Fibroblast of pulmonary artery (primary cell): Measurements from ENCODE around the gene DNAJC13.
A peak's percentile ranks its signal among the peaks of the same experiment; 100 is the strongest.

ENCODE experiments used
- DNase-seq: peaks from one replicate; pipeline ENCODE4 v3.0.0-alpha.2; 2010; ENCODE audit warnings: low read depth
- H3K4me3 ChIP-seq: replicated peaks from 2 replicates; pipeline ENCODE4 v1.5.1; 2011; ENCODE audit warnings: low read depth, mild to moderate bottlenecking, control low read depth, low read length, moderate library complexity
- TF ChIP-seq, protein P1 (sequence below): IDR thresholded peaks from 2 replicates; pipeline ENCODE4 v1.5.1; 2011; ENCODE audit warnings: mild to moderate bottlenecking, control low read depth, low read length, inconsistent platforms; ENCODE audit errors: missing control alignments

DNAJC13 gene

DNA sequence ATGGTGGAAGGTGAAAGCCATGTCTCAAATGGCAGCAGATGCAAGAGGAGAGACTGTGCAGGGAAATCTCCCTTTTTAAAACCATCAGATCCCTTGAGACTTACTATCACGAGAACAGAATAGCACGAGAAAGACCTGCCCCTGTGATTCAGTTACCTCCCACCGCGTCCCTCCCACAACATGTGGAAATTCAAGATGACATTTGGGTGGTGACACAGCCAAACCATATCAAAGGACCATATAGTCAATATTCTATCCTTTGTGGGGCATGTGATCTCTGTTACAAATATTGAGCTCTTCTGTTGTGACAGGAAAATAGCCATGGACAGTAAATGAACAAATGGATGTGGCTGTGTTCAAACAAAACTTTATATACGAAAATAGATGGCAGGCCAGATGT is 102.6 kb downstream of the DNAJC13 start:
- TF ChIP-seq, protein P1, sequence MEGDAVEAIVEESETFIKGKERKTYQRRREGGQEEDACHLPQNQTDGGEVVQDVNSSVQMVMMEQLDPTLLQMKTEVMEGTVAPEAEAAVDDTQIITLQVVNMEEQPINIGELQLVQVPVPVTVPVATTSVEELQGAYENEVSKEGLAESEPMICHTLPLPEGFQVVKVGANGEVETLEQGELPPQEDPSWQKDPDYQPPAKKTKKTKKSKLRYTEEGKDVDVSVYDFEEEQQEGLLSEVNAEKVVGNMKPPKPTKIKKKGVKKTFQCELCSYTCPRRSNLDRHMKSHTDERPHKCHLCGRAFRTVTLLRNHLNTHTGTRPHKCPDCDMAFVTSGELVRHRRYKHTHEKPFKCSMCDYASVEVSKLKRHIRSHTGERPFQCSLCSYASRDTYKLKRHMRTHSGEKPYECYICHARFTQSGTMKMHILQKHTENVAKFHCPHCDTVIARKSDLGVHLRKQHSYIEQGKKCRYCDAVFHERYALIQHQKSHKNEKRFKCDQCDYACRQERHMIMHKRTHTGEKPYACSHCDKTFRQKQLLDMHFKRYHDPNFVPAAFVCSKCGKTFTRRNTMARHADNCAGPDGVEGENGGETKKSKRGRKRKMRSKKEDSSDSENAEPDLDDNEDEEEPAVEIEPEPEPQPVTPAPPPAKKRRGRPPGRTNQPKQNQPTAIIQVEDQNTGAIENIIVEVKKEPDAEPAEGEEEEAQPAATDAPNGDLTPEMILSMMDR = no peak
- H3K4me3 ChIP-seq = no peak overlapping the region
- no peak for DNase-seq

DNA sequence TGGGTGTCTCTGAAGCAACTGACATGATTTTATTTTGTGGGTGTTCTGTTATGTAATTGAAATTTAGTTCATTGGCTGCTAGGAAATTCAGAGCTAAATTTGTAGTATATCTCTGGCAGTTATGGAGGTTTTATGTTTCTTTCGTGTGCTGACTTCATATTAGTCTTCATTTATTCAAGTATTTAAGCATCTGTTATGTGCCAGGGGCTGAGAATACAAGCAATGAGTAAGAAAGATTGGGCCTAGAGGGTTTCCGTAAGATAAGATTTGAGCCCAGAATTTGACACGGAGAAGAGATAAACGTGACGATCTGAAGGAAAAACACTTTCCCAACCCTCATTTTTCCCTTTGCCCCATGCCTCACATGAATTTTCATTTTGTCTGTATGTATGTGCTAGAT is 104.6 kb downstream of the DNAJC13 start:
- no peak overlapping the region for H3K4me3 ChIP-seq
- TF ChIP-seq, protein P1 = no peak
- DNase-seq = no peak

DNA sequence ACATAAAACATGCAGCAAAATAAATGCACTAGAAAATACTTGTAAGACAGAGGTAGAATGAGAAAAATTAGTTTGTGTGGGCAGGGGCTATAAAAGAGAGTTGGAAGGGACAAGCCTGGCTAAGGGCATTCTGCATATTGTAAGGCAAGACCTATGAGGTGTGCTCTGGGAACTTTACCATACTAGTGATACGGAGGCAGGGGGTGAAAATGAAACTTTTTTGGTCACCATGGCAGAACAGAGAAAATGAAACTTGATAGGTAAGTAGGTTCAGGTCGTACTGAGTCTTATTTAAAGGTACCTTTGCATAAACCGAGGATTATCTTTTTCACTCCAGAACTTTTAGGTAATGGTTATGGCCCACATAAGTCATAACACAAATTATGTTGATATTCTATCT is 105.1 kb downstream of the DNAJC13 start:
- TF ChIP-seq, protein P1 = no peak
- no peak for DNase-seq
- no peak overlapping the region for H3K4me3 ChIP-seq

DNA sequence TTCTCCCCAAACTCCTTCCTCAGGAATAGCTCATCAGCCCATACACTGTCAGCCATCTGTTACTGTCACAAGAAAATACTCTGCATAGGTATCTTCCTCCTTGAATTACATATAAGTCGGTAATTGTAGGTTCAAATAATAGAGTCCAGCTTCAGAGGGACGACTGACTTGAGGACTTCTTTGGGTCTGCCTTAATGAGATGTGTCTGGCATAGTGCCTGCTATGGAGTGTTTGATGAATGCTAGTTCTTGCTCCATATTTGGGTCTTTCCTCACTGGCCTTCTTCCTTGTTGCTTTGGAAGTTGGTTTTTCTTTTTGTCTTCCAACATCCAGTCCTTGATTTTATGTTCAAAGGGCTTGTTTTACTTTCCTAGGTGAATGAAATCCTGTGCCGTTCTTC is 113.3 kb downstream of the DNAJC13 start:
- TF ChIP-seq, protein P1 = no peak
- no peak overlapping the region for H3K4me3 ChIP-seq
- no peak for DNase-seq

DNA sequence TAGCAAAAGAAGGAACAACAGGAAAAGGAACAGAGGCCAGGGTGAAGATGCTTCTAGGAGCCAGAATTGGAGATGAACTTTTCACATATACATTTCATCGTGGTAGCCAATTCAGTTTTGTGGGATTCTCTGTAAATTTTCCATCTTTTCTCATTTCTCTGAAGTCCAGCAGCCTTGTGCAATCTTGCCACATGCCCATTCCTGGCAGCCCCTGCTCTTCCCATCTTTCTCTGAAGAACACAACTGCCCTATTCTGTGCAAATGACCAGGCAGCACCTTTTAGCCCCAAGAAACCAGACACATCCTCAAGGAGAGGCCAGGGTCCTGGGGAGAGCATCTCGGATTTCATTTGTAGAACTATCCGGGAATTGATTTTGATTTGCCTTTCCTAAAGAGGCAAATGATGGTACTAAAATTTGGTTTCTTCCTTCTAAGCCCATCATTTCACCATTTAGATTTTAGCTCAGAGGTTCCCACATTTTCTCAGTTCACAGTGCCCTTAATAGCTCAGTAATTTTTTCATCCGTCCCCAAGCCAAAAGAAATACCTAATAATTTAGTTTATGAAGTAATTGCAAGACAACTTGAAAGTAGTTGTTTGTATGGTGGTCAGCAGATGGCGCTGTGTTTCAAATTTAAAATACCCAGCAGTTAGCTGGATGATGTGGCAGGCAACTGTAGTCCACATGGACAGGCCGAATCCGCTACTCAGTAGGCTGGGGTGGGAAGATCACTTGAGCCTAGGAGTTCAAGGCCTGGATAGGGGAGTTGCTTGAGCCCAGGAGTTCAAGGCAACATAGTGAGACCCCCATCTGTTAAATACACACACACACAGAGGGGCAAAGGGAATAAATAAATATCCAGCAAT is 118.5 kb downstream of the DNAJC13 start:
- no peak overlapping the region for H3K4me3 ChIP-seq
- peak; percentile 93 for DNase-seq
- TF ChIP-seq, protein P1 = peak; percentile 53

DNA sequence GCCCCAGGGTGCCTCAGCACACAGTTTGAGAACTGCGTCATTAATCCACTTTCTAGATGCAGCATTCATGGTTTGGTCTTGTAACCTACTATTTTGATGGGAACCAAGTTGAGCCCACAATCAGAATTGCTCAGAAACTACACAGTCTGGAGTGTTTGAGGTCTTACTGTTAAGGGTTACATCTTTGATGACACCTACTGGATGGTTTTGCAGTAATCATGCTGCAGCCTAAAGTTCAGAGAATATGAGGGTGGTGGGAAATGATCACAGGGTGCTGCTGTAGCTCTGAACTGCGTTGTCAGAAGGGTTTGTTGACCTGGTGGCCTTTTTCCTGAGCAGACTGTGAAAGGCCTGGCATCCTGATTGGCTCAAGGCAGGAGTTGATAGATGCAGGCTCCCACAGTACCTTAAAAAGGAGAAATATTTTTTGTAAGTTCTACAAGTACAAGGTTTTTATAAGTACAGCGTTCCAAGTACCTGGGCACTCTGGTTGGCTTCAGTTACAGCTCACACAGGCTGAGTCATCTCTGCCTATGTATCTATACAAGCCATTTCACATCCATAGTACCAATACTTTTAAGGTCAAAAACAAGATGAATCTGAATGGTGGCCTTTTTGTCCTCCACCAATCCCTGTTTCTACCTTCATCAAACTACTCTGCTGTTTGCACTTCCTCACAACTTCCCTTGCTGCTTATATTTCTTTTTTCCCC is 119.3 kb downstream of the DNAJC13 start:
- peak; percentile 21 for DNase-seq
- TF ChIP-seq, protein P1 = no peak
- no peak overlapping the region for H3K4me3 ChIP-seq
